ENCODE data around the gene PNMA1.
A peak's percentile ranks its signal among the peaks of the same experiment; 100 is the strongest.

Gene PNMA1

GRCh38 chr14:73724696-73725095 lies 10.5 kb upstream of the PNMA1 start:
- Histone ChIP-seq H3K9ac (peak overlapping the region; percentile 23 to 67 (median 62); a peak in 20 of 22 replicates), H3K4me1 (peaks cover 23 to 73% (median 57%) of the 10 kb centered on the region in 10 experiments), H3K27ac (peak overlapping the region in 10 of 11 experiments; percentile 50 to 82 (median 73); a peak in 20 of 22 replicates), H3K36me3 (peaks cover 95 to 100% (median 98%) of the 10 kb centered on the region in 11 experiments), H3K27me3 (no peaks in the 10 kb centered on the region), H4K20me1 (peaks cover 26 to 86% (median 48%) of the 10 kb centered on the region in 11 experiments; a peak in 21 of 22 replicates), H3K4me3 (no peak overlapping the region; a peak in 1 of 20 replicates), H3K4me2 (peak overlapping the region in 10 of 11 experiments; percentile 27 to 79 (median 66); a peak in 20 of 22 replicates), H3K9me3 (replicated peaks in 1 of 11) (no peaks in the 10 kb centered on the region)
- no peak for TF ChIP-seq Cebpa-rat (IDR thresholded peaks at IDR 0.05)

GRCh38 chr14:73723797-73724661 lies 9.8 kb upstream of the PNMA1 start:
- Histone ChIP-seq H4K20me1 (peaks cover 19 to 85% (median 41%) of the 10 kb centered on the region in 11 experiments; a peak in 20 of 22 replicates), H3K9ac (peak overlapping the region; percentile 42 to 68 (median 62); a peak in 21 of 22 replicates), H3K4me1 (peaks cover 23 to 66% (median 56%) of the 10 kb centered on the region in 10 experiments), H3K9me3 (replicated peaks in 1 of 11) (no peaks in the 10 kb centered on the region), H3K4me2 (peak overlapping the region; percentile 28 to 79 (median 65); a peak in 20 of 22 replicates), H3K4me3 (no peak overlapping the region), H3K36me3 (peaks cover 94 to 99% (median 97%) of the 10 kb centered on the region in 11 experiments), H3K27me3 (no peaks in the 10 kb centered on the region), H3K27ac (peak overlapping the region in 10 of 11 experiments; percentile 50 to 82 (median 73); a peak in 20 of 22 replicates)
- TF ChIP-seq Cebpa-rat (IDR thresholded peaks at IDR 0.05): peak in 9 of 11 experiments; percentile 9 to 79 (median 71); a peak in 13 of 22 replicates

GRCh38 chr14:73723406-73723796 lies 9.2 kb upstream of the PNMA1 start:
- no peak overlapping the region for H3K4me3 ChIP-seq
- H3K9me3 ChIP-seq (replicated peaks in 1 of 11): no peaks in the 10 kb centered on the region
- H3K4me1 ChIP-seq: peaks cover 21 to 60% (median 52%) of the 10 kb centered on the region in 10 experiments
- H3K4me2 ChIP-seq: peak overlapping the region; percentile 28 to 79 (median 65); a peak in 18 of 22 replicates
- H3K9ac ChIP-seq: peak overlapping the region; percentile 42 to 68 (median 62); a peak in 19 of 22 replicates
- no peaks in the 10 kb centered on the region for H3K27me3 ChIP-seq
- peaks cover 19 to 85% (median 38%) of the 10 kb centered on the region in 11 experiments; a peak in 18 of 22 replicates for H4K20me1 ChIP-seq
- peak overlapping the region in 10 of 11 experiments; percentile 50 to 82 (median 73); a peak in 18 of 22 replicates for H3K27ac ChIP-seq
- H3K36me3 ChIP-seq: peaks cover 97 to 100% (median 98%) of the 10 kb centered on the region in 11 experiments
- no peak for TF ChIP-seq Cebpa-rat (IDR thresholded peaks at IDR 0.05)

GRCh38 chr14:73722581-73722980 lies 8.4 kb upstream of the PNMA1 start:
- TF ChIP-seq Cebpa-rat (IDR thresholded peaks at IDR 0.05): no peak
- Histone ChIP-seq H3K4me1 (peaks cover 19 to 51% (median 45%) of the 10 kb centered on the region in 10 experiments), H3K27ac (peak overlapping the region in 7 of 11 experiments; percentile 70 to 82 (median 76); a peak in 12 of 22 replicates), H3K36me3 (peaks cover 97 to 100% (median 98%) of the 10 kb centered on the region in 11 experiments), H3K9ac (peak overlapping the region in 2 of 11 experiments; percentile 1 to 68; a peak in 1 of 22 replicates), H3K4me2 (no peak overlapping the region), H3K27me3 (no peaks in the 10 kb centered on the region), H3K4me3 (no peak overlapping the region), H4K20me1 (peaks cover 19 to 87% (median 38%) of the 10 kb centered on the region in 11 experiments; a peak in 19 of 22 replicates), H3K9me3 (replicated peaks in 1 of 11) (no peaks in the 10 kb centered on the region)

- peaks cover 95 to 100% (median 98%) of the 10 kb centered on the region in 11 experiments for H3K36me3 ChIP-seq
- peaks cover 19 to 38% (median 33%) of the 10 kb centered on the region in 10 experiments for H3K4me1 ChIP-seq
- TF ChIP-seq Cebpa-rat (IDR thresholded peaks at IDR 0.05): no peak
- H3K27ac ChIP-seq: peak overlapping the region in 6 of 11 experiments; percentile 15 to 82 (median 34); a peak in 10 of 22 replicates
- no peaks in the 10 kb centered on the region for H3K9me3 ChIP-seq (replicated peaks in 1 of 11)
- H3K9ac ChIP-seq: peak overlapping the region in 3 of 11 experiments; percentile 3 to 11 (median 10); a peak in 3 of 22 replicates
- H3K4me3 ChIP-seq: no peak overlapping the region
- peaks cover 21 to 87% (median 36%) of the 10 kb centered on the region in 11 experiments; a peak in 20 of 22 replicates for H4K20me1 ChIP-seq
- no peak overlapping the region for H3K4me2 ChIP-seq
- H3K27me3 ChIP-seq: no peaks in the 10 kb centered on the region
These were observed 7.1 kb upstream of the PNMA1 start for GRCh38 chr14:73721101-73721821.

DNA sequence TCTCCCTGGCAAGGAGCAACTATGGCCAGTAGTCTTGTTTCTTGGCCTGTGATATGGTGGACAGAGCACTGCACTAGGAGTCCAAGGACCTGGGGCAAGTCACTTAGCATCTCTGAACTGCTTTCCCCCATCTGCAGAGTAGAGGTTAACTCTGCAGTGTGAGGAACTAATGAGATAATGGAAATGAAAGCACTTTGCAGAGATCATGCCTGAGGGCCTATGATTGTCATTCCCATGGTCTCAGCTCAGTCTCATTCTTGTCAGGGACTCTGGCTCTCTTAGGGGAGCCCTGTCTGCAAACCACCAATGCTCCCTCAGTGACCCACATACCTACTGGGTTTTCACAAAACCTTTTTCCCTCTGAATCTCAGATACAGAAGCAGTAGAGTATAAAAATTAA lies 6.5 kb upstream of the PNMA1 start:
- H3K9ac ChIP-seq: no peak overlapping the region
- no peaks in the 10 kb centered on the region for H3K9me3 ChIP-seq (replicated peaks in 1 of 11)
- H3K27me3 ChIP-seq: no peaks in the 10 kb centered on the region
- peaks cover 93 to 100% (median 98%) of the 10 kb centered on the region in 11 experiments for H3K36me3 ChIP-seq
- H4K20me1 ChIP-seq: peaks cover 27 to 87% (median 42%) of the 10 kb centered on the region in 11 experiments; a peak in 20 of 22 replicates
- no peak overlapping the region for H3K4me3 ChIP-seq
- no peak overlapping the region for H3K27ac ChIP-seq
- no peak for TF ChIP-seq Cebpa-rat (IDR thresholded peaks at IDR 0.05)
- H3K4me2 ChIP-seq: no peak overlapping the region
- H3K4me1 ChIP-seq: peaks cover 19 to 38% (median 28%) of the 10 kb centered on the region in 10 experiments

GRCh38 chr14:73719791-73720190 lies 5.6 kb upstream of the PNMA1 start:
- no peaks in the 10 kb centered on the region for H3K27me3 ChIP-seq
- H3K36me3 ChIP-seq: peaks cover 87 to 100% (median 94%) of the 10 kb centered on the region in 11 experiments
- H3K9ac ChIP-seq: no peak overlapping the region
- H3K4me2 ChIP-seq: no peak overlapping the region
- H3K4me1 ChIP-seq: peaks cover 16 to 33% (median 21%) of the 10 kb centered on the region in 10 experiments
- H3K27ac ChIP-seq: no peak overlapping the region
- H4K20me1 ChIP-seq: peaks cover 36 to 87% (median 49%) of the 10 kb centered on the region in 11 experiments; a peak in 20 of 22 replicates
- H3K9me3 ChIP-seq (replicated peaks in 1 of 11): no peaks in the 10 kb centered on the region
- no peak overlapping the region for H3K4me3 ChIP-seq
- TF ChIP-seq Cebpa-rat (IDR thresholded peaks at IDR 0.05): no peak

DNA sequence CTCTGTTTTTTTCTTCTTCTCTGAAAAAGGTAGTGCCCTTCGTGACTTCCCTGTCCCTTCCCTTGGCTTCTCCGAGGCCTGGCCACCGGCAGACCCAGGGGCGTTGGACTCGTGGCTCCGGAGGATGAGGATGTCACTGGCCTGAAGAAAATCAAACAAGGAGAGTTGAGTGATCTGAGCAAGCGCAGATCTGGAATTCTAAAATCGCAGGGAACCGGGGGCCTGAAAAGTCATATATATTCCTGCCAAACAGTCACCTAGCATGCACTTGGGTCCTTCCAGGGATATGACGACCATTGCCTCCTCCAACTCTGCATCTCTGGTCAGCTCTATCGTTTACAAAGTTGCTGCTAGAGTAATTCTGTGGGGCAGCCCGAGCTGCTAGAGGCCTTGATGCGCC lies 5.2 kb upstream of the PNMA1 start:
- H4K20me1 ChIP-seq: peaks cover 39 to 87% (median 50%) of the 10 kb centered on the region in 11 experiments; a peak in 20 of 22 replicates
- no peak overlapping the region; a peak in 1 of 22 replicates for H3K9ac ChIP-seq
- no peak overlapping the region for H3K27ac ChIP-seq
- TF ChIP-seq Cebpa-rat (IDR thresholded peaks at IDR 0.05): no peak
- no peak overlapping the region for H3K4me2 ChIP-seq
- no peaks in the 10 kb centered on the region for H3K9me3 ChIP-seq (replicated peaks in 1 of 11)
- H3K27me3 ChIP-seq: no peaks in the 10 kb centered on the region
- H3K4me3 ChIP-seq: no peak overlapping the region
- H3K36me3 ChIP-seq: peaks cover 83 to 96% (median 89%) of the 10 kb centered on the region in 11 experiments
- peaks cover 16 to 33% (median 21%) of the 10 kb centered on the region in 10 experiments for H3K4me1 ChIP-seq
